Gastroesophageal sphincter (tissue), 3 donors: ENCODE results near the gene ARHGAP36.

ENCODE experiments used
- CTCF ChIP-seq, 4 experiments: fragments of 200-600 bp in 2 of 4; fragments of 450-650 bp in 2 of 4; sonication (generic) in 1 of 4; IDR thresholded peaks; one replicate each; pipeline ENCODE4 v1.5.1; 2017 to 2019; ENCODE audit warnings: antibody characterized with exemption in 4 of 4, mild to moderate bottlenecking in 2 of 4, moderate library complexity in 2 of 4
- EP300 ChIP-seq: sonication (generic); formaldehyde crosslinking; IDR thresholded peaks from one replicate; pipeline ENCODE4 v1.6.1; 2017; ENCODE audit warnings: antibody characterized with exemption, mild to moderate bottlenecking
- POLR2A ChIP-seq, 2 donors: fragments of 450-650 bp; IDR thresholded peaks; one replicate each; pipeline ENCODE4 v1.6.1; 2017; ENCODE audit warnings: antibody characterized with exemption in 2 of 2, mild to moderate bottlenecking in 2 of 2, moderate library complexity in 1 of 2
- POLR2AphosphoS5 ChIP-seq: sonication (generic); formaldehyde crosslinking; IDR thresholded peaks from one replicate; pipeline ENCODE4 v1.6.1; 2017; ENCODE audit warnings: antibody characterized with exemption

GRCh38 chrX:131054906-131055305 is 3.2 kb upstream of the ARHGAP36 start:
- TF ChIP-seq CTCF (IDR thresholded peaks at IDR 0.05) (no peak), EP300 (no peak), POLR2A (IDR thresholded peaks at IDR 0.05) (no peak), POLR2AphosphoS5 (no peak)
